ENCODE data around the gene SYNPR. TPM values are rescaled to one million over a fixed set of nuclear protein-coding genes. Genes with fewer than 3 reads are reported as not detected.

Gene SYNPR
- total RNA-seq, 1 experiment from 2014 or later = 0.85 TPM

DNA sequence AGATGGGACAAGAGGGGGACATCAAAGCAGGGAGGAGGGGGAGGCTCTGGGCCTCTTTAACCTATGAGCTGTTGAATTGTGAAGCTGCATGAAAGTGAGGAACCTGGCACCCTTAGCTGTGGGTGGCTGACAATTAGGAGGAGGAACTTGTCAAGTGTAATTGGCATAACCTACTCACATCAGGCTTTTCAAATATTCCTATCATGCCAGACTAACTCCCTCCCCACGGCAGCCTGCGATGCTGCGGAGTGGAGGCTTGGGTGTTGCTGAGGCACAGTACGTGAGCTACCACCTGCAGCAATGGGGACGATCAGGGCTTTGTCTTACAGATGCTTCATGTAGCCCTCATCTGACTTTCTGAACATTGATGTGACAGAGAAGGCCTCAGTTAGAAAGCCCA lies 193.7 kb downstream of the SYNPR start:
- no peak for TF ChIP-seq ESRRA (CRISPR knock-in tag; IDR thresholded peaks at IDR 0.05; ENCODE audit: borderline replicate concordance)
- TF ChIP-seq ZNF121 (CRISPR knock-in tag; IDR thresholded peaks at IDR 0.05) = no peak
- TF ChIP-seq, protein P1, sequence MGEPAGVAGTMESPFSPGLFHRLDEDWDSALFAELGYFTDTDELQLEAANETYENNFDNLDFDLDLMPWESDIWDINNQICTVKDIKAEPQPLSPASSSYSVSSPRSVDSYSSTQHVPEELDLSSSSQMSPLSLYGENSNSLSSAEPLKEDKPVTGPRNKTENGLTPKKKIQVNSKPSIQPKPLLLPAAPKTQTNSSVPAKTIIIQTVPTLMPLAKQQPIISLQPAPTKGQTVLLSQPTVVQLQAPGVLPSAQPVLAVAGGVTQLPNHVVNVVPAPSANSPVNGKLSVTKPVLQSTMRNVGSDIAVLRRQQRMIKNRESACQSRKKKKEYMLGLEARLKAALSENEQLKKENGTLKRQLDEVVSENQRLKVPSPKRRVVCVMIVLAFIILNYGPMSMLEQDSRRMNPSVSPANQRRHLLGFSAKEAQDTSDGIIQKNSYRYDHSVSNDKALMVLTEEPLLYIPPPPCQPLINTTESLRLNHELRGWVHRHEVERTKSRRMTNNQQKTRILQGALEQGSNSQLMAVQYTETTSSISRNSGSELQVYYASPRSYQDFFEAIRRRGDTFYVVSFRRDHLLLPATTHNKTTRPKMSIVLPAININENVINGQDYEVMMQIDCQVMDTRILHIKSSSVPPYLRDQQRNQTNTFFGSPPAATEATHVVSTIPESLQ (CRISPR knock-in tag; IDR thresholded peaks at IDR 0.05) = no peak
- TF ChIP-seq, protein P2, sequence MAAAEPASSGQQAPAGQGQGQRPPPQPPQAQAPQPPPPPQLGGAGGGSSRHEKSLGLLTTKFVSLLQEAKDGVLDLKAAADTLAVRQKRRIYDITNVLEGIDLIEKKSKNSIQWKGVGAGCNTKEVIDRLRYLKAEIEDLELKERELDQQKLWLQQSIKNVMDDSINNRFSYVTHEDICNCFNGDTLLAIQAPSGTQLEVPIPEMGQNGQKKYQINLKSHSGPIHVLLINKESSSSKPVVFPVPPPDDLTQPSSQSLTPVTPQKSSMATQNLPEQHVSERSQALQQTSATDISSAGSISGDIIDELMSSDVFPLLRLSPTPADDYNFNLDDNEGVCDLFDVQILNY (CRISPR knock-in tag; IDR thresholded peaks at IDR 0.05) = no peak
- POLR2A ChIA-PET = no interaction called here
- H3K36me3 Mint-ChIP-seq = no peaks in the 10 kb centered on the region
- ATAC-seq = no peak
- peaks cover 3% of the 10 kb centered on the region; the same call in 1 of the 2 replicates for H3K27me3 Mint-ChIP-seq (ENCODE audit: low read depth)
- CTCF ChIA-PET = interaction anchor here (1.0 kb wide), 1 partner anchor 21 kb away, joined by 3 read pairs; no protein-coding TSS in a partner anchor
- no peaks in the 10 kb centered on the region for H3K9me3 Mint-ChIP-seq
- H3K4me1 Mint-ChIP-seq = peaks cover 6% of the 10 kb centered on the region
- no peak overlapping the region for H3K4me3 Mint-ChIP-seq
- no peak for DNase-seq (ENCODE audit: low spot score)
- H3K27ac Mint-ChIP-seq = no peak overlapping the region

DNA sequence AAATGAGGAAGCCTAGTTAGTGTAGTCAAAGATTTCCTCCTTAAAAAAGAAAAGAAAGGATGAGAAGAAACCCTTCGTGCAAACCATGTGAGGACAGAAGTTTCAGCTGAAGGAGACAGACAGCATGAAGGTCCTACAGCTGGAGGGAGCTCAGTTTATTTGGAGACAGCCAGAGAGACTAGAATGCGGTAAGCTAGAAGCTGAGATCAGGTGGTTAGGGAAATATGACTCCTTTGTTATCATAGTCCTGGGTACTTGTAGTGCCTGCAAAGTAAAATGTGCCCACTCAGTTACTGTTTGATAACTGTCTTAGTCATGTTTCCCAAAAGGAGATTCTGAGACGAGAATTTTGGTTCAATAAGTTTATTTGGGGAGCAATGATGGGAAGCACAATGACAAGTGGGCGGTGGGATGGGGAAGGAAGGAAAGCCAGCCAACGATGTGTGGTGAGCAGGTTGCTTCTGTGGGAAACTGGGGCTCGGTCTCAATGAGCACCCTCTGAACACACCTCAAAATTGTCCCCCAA lies 195.6 kb downstream of the SYNPR start:
- ATAC-seq (no peak), DNase-seq (ENCODE audit: low spot score) (no peak)
- Mint-ChIP-seq H3K27ac (no peak overlapping the region), H3K36me3 (no peaks in the 10 kb centered on the region), H3K9me3 (no peaks in the 10 kb centered on the region), H3K27me3 (ENCODE audit: low read depth) (peaks cover 3% of the 10 kb centered on the region; the same call in 1 of the 2 replicates), H3K4me1 (peaks cover 6% of the 10 kb centered on the region), H3K4me3 (no peak overlapping the region)
- POLR2A ChIA-PET = no interaction called here
- CTCF ChIA-PET = no interaction called here
- TF ChIP-seq TEAD4 (CRISPR knock-in tag; IDR thresholded peaks at IDR 0.05) = no peak
- TF ChIP-seq, protein P1 (CRISPR knock-in tag; IDR thresholded peaks at IDR 0.05) = no peak
- no peak for TF ChIP-seq ELF4 (CRISPR knock-in tag; IDR thresholded peaks at IDR 0.05; ENCODE audit: low read depth)
- no peak for TF ChIP-seq MYBL2 (CRISPR knock-in tag; IDR thresholded peaks at IDR 0.05)
- TF ChIP-seq NR1H2 (CRISPR knock-in tag; IDR thresholded peaks at IDR 0.05) = no peak
- TF ChIP-seq HMGA2 (CRISPR knock-in tag; IDR thresholded peaks at IDR 0.05) = no peak
- TF ChIP-seq, protein P3, sequence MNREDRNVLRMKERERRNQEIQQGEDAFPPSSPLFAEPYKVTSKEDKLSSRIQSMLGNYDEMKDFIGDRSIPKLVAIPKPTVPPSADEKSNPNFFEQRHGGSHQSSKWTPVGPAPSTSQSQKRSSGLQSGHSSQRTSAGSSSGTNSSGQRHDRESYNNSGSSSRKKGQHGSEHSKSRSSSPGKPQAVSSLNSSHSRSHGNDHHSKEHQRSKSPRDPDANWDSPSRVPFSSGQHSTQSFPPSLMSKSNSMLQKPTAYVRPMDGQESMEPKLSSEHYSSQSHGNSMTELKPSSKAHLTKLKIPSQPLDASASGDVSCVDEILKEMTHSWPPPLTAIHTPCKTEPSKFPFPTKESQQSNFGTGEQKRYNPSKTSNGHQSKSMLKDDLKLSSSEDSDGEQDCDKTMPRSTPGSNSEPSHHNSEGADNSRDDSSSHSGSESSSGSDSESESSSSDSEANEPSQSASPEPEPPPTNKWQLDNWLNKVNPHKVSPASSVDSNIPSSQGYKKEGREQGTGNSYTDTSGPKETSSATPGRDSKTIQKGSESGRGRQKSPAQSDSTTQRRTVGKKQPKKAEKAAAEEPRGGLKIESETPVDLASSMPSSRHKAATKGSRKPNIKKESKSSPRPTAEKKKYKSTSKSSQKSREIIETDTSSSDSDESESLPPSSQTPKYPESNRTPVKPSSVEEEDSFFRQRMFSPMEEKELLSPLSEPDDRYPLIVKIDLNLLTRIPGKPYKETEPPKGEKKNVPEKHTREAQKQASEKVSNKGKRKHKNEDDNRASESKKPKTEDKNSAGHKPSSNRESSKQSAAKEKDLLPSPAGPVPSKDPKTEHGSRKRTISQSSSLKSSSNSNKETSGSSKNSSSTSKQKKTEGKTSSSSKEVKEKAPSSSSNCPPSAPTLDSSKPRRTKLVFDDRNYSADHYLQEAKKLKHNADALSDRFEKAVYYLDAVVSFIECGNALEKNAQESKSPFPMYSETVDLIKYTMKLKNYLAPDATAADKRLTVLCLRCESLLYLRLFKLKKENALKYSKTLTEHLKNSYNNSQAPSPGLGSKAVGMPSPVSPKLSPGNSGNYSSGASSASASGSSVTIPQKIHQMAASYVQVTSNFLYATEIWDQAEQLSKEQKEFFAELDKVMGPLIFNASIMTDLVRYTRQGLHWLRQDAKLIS (CRISPR knock-in tag; IDR thresholded peaks at IDR 0.05; ENCODE audit: borderline replicate concordance) = no peak
- TF ChIP-seq, protein P4, sequence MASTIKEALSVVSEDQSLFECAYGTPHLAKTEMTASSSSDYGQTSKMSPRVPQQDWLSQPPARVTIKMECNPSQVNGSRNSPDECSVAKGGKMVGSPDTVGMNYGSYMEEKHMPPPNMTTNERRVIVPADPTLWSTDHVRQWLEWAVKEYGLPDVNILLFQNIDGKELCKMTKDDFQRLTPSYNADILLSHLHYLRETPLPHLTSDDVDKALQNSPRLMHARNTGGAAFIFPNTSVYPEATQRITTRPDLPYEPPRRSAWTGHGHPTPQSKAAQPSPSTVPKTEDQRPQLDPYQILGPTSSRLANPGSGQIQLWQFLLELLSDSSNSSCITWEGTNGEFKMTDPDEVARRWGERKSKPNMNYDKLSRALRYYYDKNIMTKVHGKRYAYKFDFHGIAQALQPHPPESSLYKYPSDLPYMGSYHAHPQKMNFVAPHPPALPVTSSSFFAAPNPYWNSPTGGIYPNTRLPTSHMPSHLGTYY (CRISPR knock-in tag; IDR thresholded peaks at IDR 0.05) = no peak
- TF ChIP-seq, protein P5, sequence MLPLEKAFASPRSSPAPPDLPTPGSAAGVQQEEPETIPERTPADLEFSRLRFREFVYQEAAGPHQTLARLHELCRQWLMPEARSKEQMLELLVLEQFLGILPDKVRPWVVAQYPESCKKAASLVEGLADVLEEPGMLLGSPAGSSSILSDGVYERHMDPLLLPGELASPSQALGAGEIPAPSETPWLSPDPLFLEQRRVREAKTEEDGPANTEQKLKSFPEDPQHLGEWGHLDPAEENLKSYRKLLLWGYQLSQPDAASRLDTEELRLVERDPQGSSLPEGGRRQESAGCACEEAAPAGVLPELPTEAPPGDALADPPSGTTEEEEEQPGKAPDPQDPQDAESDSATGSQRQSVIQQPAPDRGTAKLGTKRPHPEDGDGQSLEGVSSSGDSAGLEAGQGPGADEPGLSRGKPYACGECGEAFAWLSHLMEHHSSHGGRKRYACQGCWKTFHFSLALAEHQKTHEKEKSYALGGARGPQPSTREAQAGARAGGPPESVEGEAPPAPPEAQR (CRISPR knock-in tag; IDR thresholded peaks at IDR 0.05) = no peak
- TF ChIP-seq ZNF219 (CRISPR knock-in tag; IDR thresholded peaks at IDR 0.05; ENCODE audit: borderline replicate concordance) = no peak

Data from WTC11 (cell line).